Fibroblast of pulmonary artery (primary cell): ENCODE results near the gene SMARCD3.

Experiments used
- DNase-seq: peaks from one replicate; pipeline ENCODE4 v3.0.0-alpha.2; 2010; ENCODE audit warnings: low read depth
- H3K4me3 ChIP-seq: replicated peaks from 2 replicates; pipeline ENCODE4 v1.5.1; 2011; ENCODE audit warnings: low read depth, mild to moderate bottlenecking, control low read depth, low read length, moderate library complexity
- TF ChIP-seq, protein P1 (sequence below): IDR thresholded peaks from 2 replicates; pipeline ENCODE4 v1.5.1; 2011; ENCODE audit warnings: mild to moderate bottlenecking, control low read depth, low read length, inconsistent platforms; ENCODE audit errors: missing control alignments

The SMARCD3 gene

DNA sequence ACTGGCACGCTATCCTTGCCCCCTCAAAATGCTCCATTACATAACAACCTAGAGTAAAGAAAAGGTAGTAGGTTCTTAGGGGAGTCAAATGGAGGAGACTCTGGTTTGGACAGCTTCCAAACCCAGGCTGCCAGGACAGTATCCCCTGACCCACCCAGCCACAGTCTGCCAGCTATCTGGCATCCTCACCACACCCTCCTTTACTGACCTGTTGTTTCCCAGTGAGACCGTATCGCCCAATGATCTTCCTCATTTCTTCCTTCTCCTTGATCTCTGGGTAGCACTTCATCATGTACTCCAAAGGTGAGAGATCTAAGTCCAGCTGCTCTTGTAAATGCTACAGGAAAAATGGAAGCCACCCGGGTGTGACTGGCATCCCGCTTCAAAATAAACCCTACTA, 33.1 kb downstream of the SMARCD3 start:
- TF ChIP-seq, protein P1, sequence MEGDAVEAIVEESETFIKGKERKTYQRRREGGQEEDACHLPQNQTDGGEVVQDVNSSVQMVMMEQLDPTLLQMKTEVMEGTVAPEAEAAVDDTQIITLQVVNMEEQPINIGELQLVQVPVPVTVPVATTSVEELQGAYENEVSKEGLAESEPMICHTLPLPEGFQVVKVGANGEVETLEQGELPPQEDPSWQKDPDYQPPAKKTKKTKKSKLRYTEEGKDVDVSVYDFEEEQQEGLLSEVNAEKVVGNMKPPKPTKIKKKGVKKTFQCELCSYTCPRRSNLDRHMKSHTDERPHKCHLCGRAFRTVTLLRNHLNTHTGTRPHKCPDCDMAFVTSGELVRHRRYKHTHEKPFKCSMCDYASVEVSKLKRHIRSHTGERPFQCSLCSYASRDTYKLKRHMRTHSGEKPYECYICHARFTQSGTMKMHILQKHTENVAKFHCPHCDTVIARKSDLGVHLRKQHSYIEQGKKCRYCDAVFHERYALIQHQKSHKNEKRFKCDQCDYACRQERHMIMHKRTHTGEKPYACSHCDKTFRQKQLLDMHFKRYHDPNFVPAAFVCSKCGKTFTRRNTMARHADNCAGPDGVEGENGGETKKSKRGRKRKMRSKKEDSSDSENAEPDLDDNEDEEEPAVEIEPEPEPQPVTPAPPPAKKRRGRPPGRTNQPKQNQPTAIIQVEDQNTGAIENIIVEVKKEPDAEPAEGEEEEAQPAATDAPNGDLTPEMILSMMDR = no peak
- no peak for DNase-seq
- no peak overlapping the region for H3K4me3 ChIP-seq

DNA sequence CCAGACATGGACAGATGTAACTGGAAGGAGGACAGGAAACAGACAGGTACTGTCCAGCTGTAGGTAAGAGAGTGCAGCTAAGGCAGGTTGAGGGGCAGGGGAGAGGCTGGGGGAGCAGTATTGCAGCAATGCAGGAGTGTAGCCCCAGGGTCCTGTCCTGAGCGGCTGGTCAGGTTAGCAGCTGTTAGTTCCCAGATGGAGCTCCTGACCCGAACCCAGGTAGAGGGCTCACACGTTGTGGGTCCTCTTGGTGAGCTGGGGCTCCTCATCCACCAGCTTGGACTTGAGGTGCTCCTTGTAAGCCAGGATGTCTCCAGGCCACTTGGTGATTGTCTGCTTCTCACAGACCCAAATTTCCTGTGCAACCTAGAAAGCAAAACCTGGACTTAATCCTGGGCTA, 34.7 kb downstream of the SMARCD3 start:
- DNase-seq = no peak
- no peak overlapping the region for H3K4me3 ChIP-seq
- TF ChIP-seq, protein P1 = no peak

DNA sequence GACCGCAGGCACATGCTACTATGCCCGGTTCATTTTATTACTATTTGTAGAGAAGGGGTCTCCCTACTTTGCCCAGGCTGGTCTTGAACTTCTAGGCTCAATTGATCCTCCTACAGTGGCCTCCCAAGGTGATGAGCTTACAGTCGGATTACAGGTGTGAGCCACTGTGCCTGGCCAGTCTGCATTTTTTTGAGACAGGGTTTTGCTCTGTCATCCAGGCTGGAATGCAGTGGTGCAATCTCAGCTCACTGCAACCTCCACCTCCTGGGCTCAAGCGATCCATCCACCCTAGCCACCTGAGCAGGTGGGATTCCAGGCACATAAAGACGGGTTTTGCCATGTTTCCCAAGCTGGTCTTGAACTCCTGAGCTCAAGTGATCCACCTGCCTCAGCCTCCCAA, 35.9 kb downstream of the SMARCD3 start:
- TF ChIP-seq, protein P1 = no peak

DNA sequence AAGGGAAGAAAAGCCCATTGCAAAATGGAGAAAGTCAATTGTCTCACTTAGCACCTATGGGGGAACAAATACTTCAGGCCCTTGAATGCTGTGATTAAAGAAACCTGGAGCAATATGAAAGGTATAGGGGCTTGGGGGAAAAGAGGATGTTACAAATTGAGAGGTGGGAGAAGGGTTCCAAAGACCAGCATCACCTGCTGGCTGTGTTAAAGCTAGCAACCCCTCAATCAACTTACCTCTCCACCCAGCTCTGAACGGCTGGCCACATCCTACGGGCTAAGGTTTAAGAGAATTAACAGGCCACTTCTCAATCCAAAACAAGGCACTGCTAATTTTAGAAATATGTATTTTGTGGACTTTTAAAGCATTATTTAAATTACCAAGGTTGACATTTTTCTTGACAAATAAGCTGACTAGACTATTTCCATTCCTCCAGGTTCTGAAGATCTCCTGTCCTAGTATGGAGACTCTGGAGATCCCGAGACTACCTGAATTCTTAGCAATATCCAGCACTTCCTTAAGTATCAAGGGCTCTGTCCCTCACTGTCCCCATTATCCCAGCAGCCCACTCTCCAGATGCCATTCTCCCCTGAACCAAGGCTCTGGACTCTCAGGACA, 37.2 kb downstream of the SMARCD3 start:
- no peak overlapping the region for H3K4me3 ChIP-seq
- DNase-seq = no peak
- TF ChIP-seq, protein P1 = no peak

More for the DNA sequence above, 35.9 kb downstream of the SMARCD3 start:
- no peak for DNase-seq
- H3K4me3 ChIP-seq = no peak overlapping the region

DNA sequence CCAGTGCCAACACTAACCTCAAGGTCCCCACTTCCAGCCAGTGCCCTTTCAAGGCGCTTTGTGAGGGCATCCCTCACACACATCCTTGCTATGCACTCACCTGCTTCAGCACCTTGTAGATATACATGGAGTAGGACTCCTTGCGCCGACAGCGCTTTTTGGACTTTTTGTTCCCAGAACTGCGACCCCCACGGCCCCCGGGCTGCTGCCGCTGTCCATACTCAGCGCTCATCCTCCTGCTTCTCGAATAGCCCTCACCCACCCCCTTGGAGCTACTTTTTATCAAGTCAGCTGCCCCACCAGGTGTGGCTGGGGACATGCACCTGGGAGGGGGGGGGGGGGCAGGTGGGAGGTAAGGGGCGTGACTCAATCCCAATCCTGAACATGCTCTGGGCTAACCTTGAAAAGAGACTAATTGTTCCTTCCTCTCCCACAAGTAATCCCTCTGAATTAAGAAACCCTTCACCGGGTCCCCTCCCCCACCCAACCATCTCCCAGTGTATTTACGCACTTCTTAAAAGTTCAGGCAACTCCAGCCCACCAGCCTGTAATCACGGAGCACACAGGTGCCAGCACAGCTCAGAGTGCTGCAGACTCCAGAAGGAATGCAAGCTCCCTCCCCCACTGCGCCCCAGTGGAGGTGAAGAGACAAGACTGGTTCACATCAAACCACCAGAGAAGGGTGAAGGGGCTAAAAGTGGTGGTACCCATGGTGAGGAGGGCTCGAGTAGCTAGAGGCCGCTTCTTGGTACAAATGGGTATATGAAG, 38.2 kb downstream of the SMARCD3 start, which contains the start of gene H2BK1:
Gene H2BK1 (minus strand): TSS at position 402 of the 768 bp plus-strand sequence. CDS start 170 bp downstream, at position 232.
- TF ChIP-seq, protein P1 = no peak
- DNase-seq = no peak
- no peak within 1 kb of the TSS for H3K4me3 ChIP-seq

DNA sequence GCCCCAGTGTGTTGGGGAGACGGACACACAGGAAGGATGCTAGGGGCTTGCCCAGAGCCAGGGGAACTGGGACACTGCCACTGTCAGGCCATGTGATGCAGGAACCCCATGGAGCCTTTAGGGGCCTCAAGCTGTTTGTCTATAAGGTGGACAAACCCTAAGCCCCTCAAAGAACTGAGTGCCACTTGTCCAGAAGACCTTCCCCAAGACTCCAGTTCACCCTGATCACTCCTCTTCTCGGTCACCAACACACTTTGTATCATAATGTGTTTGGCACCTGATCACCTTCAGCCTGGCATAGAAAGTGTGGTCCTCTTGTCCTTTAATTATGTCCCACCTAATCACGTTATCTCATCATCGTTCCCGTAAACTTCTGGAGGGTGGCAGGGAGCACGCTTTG, 38.9 kb downstream of the SMARCD3 start:
- no peak overlapping the region for H3K4me3 ChIP-seq
- no peak for DNase-seq
- TF ChIP-seq, protein P1 = no peak
